Psoas muscle (tissue), 8 donors: Measurements from ENCODE around the gene GPR176. TPM values are rescaled to one million over a fixed set of nuclear protein-coding genes. Genes with fewer than 3 reads are reported as not detected.

Source experiments
- ATAC-seq, 4 donors: fragments of 200-7000 bp; cut with Tn5 transposase; one replicate each; pipeline ENCODE4 v1.9.1; 2020; ENCODE audit warnings: moderate library complexity in 3 of 4, mild to moderate bottlenecking in 2 of 4
- DNase-seq, 2 donors: peaks; one replicate each; pipeline ENCODE4 v3.0.0-alpha.2; 2020
- H3K27ac ChIP-seq: fragments of 200-600 bp; one replicate; pipeline ENCODE4 v1.8.0; 2022
- H3K27me3 ChIP-seq, 3 donors: fragments of 200-600 bp in 1 of 3; one replicate each; pipeline versions ENCODE4 v1.6.1 to v1.8.0; 2013 to 2022; ENCODE audit warnings: low read length in 2 of 3, mild to moderate bottlenecking in 2 of 3, moderate library complexity in 1 of 3; ENCODE audit not compliant: insufficient read depth in 3 of 3
- H3K36me3 ChIP-seq, 2 donors: fragments of 200-600 bp in 1 of 2; one replicate each; pipeline versions ENCODE4 v1.6.1 to v1.8.0; 2013 to 2022; ENCODE audit warnings: low read depth in 1 of 2, mild to moderate bottlenecking in 1 of 2, moderate library complexity in 1 of 2; ENCODE audit not compliant: insufficient read depth in 1 of 2
- H3K4me1 ChIP-seq: fragments of 200-600 bp; one replicate; pipeline ENCODE4 v1.8.0; 2022
- H3K4me3 ChIP-seq: fragments of 200-600 bp; one replicate; pipeline ENCODE4 v1.8.0; 2022; ENCODE audit warnings: mild to moderate bottlenecking
- H3K9me3 ChIP-seq: fragments of 200-600 bp; one replicate; pipeline ENCODE4 v1.8.0; 2022
- WGBS, 3 donors: extraction: QIAGEN DNeasy Blood & Tissue Kit; methylation state at CpG; one replicate each; pipeline versions ENCODE4 v1.1.6 to v1.1.7; 2013; 5-methylcytosine and 5-hydroxymethylcytosine counted together
- intact Hi-C, 2 donors: fragments of 100-400 bp; cut with DNase I; formaldehyde crosslinking; loops; one replicate each; pipeline versions ENCODE4 v1.11.0 to v1.14.2; 2022
- polyA plus RNA-seq, 3 donors: library from polyadenylated mRNA; stranded (reverse); fragments of 200-250 nt; gene quantifications; one replicate each; pipeline ENCODE4 v1.2.3, GENCODE V29; 2013
- total RNA-seq, 4 donors: library from RNA; stranded (reverse); fragmentation: NEBNext Ultra II Directional in 2 of 4; extraction: Animal tissue kit (Norgen Biotek cat#: 25700) in 2 of 4; gene quantifications; one replicate each; pipeline versions ENCODE4 v1.2.1 to v1.2.4, GENCODE V29; 2021 to 2023
- TF ChIP-seq, protein P1 (sequence below): fragments of 200-600 bp; IDR thresholded peaks from one replicate; pipeline ENCODE4 v1.8.0; 2022; ENCODE audit warnings: antibody characterized with exemption
- donor health status: healthy with polysubstance abuse.
- donor health status: DM: no; HTN: no; CAD: no; lungs with moderate emphysema.
- donor health status: Bipolar disorder and iron deficiency.
- donor health status: healthy.
- donor health status: DM: yes; HTN: yes; CAD: no.
- donor health status: DM: no; HTN: no; CAD: no.
- donor health status: DM: no; HTN: no; CAD: no.
- donor health status: DM: yes; HTN: yes; CAD: no.

The GPR176 gene
- total and polyA plus RNA-seq, 7 donors, result 0.30 to 1.3 (median 0.83) TPM

- Histone ChIP-seq H3K27me3 (peaks cover 0 to 11% (median 0%) of the 10 kb centered on the region in 3 donors), H3K4me1 (no peaks in the 10 kb centered on the region), H3K4me3 (no peak overlapping the region), H3K36me3 (no peaks in the 10 kb centered on the region), H3K9me3 (no peaks in the 10 kb centered on the region), H3K27ac (no peak overlapping the region)
- WGBS, 3 donors, result 6 to 7% (median 6%) methylated on average over 5 of the region's 5 CpGs
- DNase-seq (no peak), ATAC-seq (no peak)
- intact Hi-C loops, result loop anchor here (5.0 to 10.0 kb wide), 6 partner anchors 86 to 318 kb away; partner anchors contain the start of genes BMF (in 1 of the 2), EIF2AK4 (in 1 of the 2), GPR176 (in 1 of the 2) and SRP14 (in 1 of the 2)
- TF ChIP-seq, protein P1, sequence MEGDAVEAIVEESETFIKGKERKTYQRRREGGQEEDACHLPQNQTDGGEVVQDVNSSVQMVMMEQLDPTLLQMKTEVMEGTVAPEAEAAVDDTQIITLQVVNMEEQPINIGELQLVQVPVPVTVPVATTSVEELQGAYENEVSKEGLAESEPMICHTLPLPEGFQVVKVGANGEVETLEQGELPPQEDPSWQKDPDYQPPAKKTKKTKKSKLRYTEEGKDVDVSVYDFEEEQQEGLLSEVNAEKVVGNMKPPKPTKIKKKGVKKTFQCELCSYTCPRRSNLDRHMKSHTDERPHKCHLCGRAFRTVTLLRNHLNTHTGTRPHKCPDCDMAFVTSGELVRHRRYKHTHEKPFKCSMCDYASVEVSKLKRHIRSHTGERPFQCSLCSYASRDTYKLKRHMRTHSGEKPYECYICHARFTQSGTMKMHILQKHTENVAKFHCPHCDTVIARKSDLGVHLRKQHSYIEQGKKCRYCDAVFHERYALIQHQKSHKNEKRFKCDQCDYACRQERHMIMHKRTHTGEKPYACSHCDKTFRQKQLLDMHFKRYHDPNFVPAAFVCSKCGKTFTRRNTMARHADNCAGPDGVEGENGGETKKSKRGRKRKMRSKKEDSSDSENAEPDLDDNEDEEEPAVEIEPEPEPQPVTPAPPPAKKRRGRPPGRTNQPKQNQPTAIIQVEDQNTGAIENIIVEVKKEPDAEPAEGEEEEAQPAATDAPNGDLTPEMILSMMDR, result peak; percentile 69
These were observed 133.5 kb downstream of the GPR176 start for GRCh38 chr15:39786447-39787056.

DNA sequence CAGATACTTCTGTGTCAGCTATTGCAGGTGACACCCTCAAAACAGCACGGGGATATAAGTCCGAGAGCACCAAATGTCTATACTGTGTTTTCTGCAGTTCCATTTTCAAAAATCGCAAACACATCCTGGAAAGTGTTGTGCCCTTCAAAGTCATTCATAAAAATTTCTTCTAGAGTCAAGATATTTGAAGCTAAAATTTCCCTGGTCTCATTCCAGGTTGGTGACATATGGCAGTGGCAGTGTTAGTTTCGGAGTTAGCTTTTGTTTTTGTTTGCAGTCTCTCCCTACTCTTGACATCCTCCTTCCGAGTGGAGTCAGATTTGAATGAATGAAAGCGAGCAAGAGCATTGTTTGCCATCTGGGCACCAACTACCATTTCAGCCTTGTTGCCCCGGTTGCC is 134.2 kb downstream of the GPR176 start:
- H3K27me3 ChIP-seq, result peaks cover 0 to 17% (median 0%) of the 10 kb centered on the region in 3 donors
- no peak overlapping the region for H3K4me3 ChIP-seq
- WGBS, 3 donors, result 67 to 82% (median 70%) methylated on average over 7 of the region's 7 CpGs
- ATAC-seq, result no peak
- intact Hi-C loops, result loop anchor here (5.0 to 10.0 kb wide), 6 partner anchors 86 to 319 kb away; partner anchors contain the start of genes BMF (in 1 of the 2), EIF2AK4 (in 1 of the 2), GPR176 (in 1 of the 2) and SRP14 (in 1 of the 2)
- no peaks in the 10 kb centered on the region for H3K4me1 ChIP-seq
- H3K36me3 ChIP-seq, result no peaks in the 10 kb centered on the region
- no peaks in the 10 kb centered on the region for H3K9me3 ChIP-seq
- H3K27ac ChIP-seq, result no peak overlapping the region
- TF ChIP-seq, protein P1, result no peak
- DNase-seq, result no peak

DNA sequence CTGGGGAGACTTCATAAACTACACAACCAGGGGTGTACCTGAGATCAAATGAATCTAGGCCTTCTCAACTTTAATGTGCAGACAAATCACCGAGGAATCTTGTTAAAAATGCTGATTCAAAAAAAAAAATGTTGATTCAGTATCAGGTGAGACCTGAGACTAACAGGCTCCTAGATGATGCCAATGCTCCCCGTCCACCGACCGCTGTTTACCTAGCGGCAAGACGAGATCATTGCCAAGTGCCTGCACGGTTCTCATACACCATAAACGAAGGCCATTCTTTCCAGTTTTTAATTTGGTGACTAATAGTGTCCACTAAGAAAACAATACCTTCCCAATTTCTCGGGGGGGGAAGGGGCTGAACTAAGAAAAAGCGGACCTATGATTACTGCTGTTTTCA is 134.9 kb downstream of the GPR176 start:
- TF ChIP-seq, protein P1, result no peak
- no peak for DNase-seq
- H3K27me3 ChIP-seq, result peaks cover 0 to 24% (median 0%) of the 10 kb centered on the region in 3 donors
- intact Hi-C loops, result loop anchor here (5.0 to 10.0 kb wide), 6 partner anchors 87 to 320 kb away; partner anchors contain the start of genes BMF (in 1 of the 2), EIF2AK4 (in 1 of the 2), GPR176 (in 1 of the 2) and SRP14 (in 1 of the 2)
- no peak for ATAC-seq
- no peak overlapping the region for H3K4me3 ChIP-seq
- H3K9me3 ChIP-seq, result no peaks in the 10 kb centered on the region
- no peak overlapping the region for H3K27ac ChIP-seq
- no peaks in the 10 kb centered on the region for H3K36me3 ChIP-seq
- no peaks in the 10 kb centered on the region for H3K4me1 ChIP-seq
- 57 to 64% (median 59%) methylated on average over 10 of the region's 10 CpGs for WGBS, 3 donors

- H3K4me1 ChIP-seq, result no peaks in the 10 kb centered on the region
- WGBS, 3 donors, result 54 to 82% (median 66%) methylated on average over 2 of the region's 2 CpGs
- ATAC-seq (no peak), DNase-seq (no peak)
- H3K27me3 ChIP-seq, result peaks cover 0 to 29% (median 0%) of the 10 kb centered on the region in 3 donors
- no peaks in the 10 kb centered on the region for H3K36me3 ChIP-seq
- H3K4me3 ChIP-seq, result no peak overlapping the region
- TF ChIP-seq, protein P1, result no peak
- H3K9me3 ChIP-seq, result no peaks in the 10 kb centered on the region
- intact Hi-C loops, result loop anchor here (5.0 to 10.0 kb wide), 6 partner anchors 88 to 320 kb away; partner anchors contain the start of genes BMF (in 1 of the 2), EIF2AK4 (in 1 of the 2), GPR176 (in 1 of the 2) and SRP14 (in 1 of the 2)
- H3K27ac ChIP-seq, result no peak overlapping the region
These were observed 135.4 kb downstream of the GPR176 start for GRCh38 chr15:39784638-39785037.
